Kidney epithelial cell (primary cell): ENCODE data around the gene ELP2. TPM values are rescaled to one million over a fixed set of nuclear protein-coding genes. Genes with fewer than 3 reads are reported as not detected.
A peak's percentile ranks its signal among the peaks of the same experiment; 100 is the strongest.

Experiments used
- DNase-seq: peaks from one replicate; pipeline ENCODE4 v3.0.0-alpha.2; 2010; ENCODE audit warnings: low read depth
- H3K27me3 ChIP-seq: 2 replicates; pipeline ENCODE4 v1.6.0; 2011; ENCODE audit warnings: low read length; ENCODE audit not compliant: control insufficient read depth, insufficient read depth
- H3K36me3 ChIP-seq: 2 replicates; pipeline ENCODE4 v1.5.1; 2011; ENCODE audit warnings: low read length; ENCODE audit not compliant: control insufficient read depth, insufficient read depth
- H3K4me3 ChIP-seq: 2 replicates; pipeline ENCODE4 v1.5.1; 2011; ENCODE audit warnings: low read depth, mild to moderate bottlenecking, control low read depth, low read length
- total RNA-seq: library from RNA; depleted of rRNA; stranded (reverse); fragments of >200 nt; gene quantifications from 2 replicates; pipeline ENCODE4 v1.2.3, GENCODE V29; 2015
- TF ChIP-seq, protein P1 (sequence below): IDR thresholded peaks from 2 replicates; pipeline ENCODE4 v1.5.1; 2011; ENCODE audit warnings: mild to moderate bottlenecking, moderate library complexity, low read length, control low read depth, inconsistent platforms; ENCODE audit not compliant: insufficient read depth, poor library complexity, severe bottlenecking

ELP2 gene
- total RNA-seq, 1 donor from 2014 or later: 63.9 TPM

- Histone ChIP-seq H3K4me3 (peak overlapping the region; percentile 93), H3K36me3 (no peaks in the 10 kb centered on the region), H3K27me3 (no peaks in the 10 kb centered on the region)
- TF ChIP-seq, protein P1, sequence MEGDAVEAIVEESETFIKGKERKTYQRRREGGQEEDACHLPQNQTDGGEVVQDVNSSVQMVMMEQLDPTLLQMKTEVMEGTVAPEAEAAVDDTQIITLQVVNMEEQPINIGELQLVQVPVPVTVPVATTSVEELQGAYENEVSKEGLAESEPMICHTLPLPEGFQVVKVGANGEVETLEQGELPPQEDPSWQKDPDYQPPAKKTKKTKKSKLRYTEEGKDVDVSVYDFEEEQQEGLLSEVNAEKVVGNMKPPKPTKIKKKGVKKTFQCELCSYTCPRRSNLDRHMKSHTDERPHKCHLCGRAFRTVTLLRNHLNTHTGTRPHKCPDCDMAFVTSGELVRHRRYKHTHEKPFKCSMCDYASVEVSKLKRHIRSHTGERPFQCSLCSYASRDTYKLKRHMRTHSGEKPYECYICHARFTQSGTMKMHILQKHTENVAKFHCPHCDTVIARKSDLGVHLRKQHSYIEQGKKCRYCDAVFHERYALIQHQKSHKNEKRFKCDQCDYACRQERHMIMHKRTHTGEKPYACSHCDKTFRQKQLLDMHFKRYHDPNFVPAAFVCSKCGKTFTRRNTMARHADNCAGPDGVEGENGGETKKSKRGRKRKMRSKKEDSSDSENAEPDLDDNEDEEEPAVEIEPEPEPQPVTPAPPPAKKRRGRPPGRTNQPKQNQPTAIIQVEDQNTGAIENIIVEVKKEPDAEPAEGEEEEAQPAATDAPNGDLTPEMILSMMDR: no peak
- no peak for DNase-seq
Measured at GRCh38 chr18:36127836-36128529, 1.7 kb upstream of the ELP2 start.

GRCh38 chr18:36128530-36128870 is 1.2 kb upstream of the ELP2 start:
- TF ChIP-seq, protein P1: no peak
- no peak for DNase-seq
- Histone ChIP-seq H3K4me3 (peak overlapping the region; percentile 93), H3K27me3 (no peaks in the 10 kb centered on the region), H3K36me3 (no peaks in the 10 kb centered on the region)

- DNase-seq: no peak
- TF ChIP-seq, protein P1: no peak
- H3K27me3 ChIP-seq: no peaks in the 10 kb centered on the region
- peak overlapping the region; percentile 93 for H3K4me3 ChIP-seq
- no peaks in the 10 kb centered on the region for H3K36me3 ChIP-seq
Measured at GRCh38 chr18:36128907-36129299, 796 bp upstream of the ELP2 start.

GRCh38 chr18:36130039-36130831 is 536 bp downstream of the ELP2 start:
- H3K27me3 ChIP-seq: no peaks in the 10 kb centered on the region
- DNase-seq: no peak
- H3K36me3 ChIP-seq: no peaks in the 10 kb centered on the region
- TF ChIP-seq, protein P1: no peak
- H3K4me3 ChIP-seq: peak overlapping the region; percentile 93

- no peaks in the 10 kb centered on the region for H3K36me3 ChIP-seq
- no peaks in the 10 kb centered on the region for H3K27me3 ChIP-seq
- no peak for DNase-seq
- peak overlapping the region; percentile 93 for H3K4me3 ChIP-seq
- TF ChIP-seq, protein P1: no peak
Measured at GRCh38 chr18:36130883-36131653, 1.4 kb downstream of the ELP2 start.
